ENCODE data around the gene DAPK1.

Gene DAPK1

GRCh38 chr9:87502391-87503221 lies 4.9 kb downstream of the DAPK1 start:
- H3K4me2 ChIP-seq (ENCODE audit: low read depth, low read length): no peak overlapping the region
- no peak overlapping the region for H3K4me3 ChIP-seq (ENCODE audit: low read length)
- H3K27me3 ChIP-seq (replicated peaks; ENCODE audit: insufficient read depth, low read length): no peaks in the 10 kb centered on the region
- no peaks in the 10 kb centered on the region for H3K9me3 ChIP-seq (replicated peaks; ENCODE audit: insufficient read depth, low read length)
- no peaks in the 10 kb centered on the region for H4K20me1 ChIP-seq (ENCODE audit: insufficient read depth, low read length)
- no peak overlapping the region for H2AFZ ChIP-seq (ENCODE audit: low read length)
- peaks cover 8% of the 10 kb centered on the region; the same call in 1 of the 2 replicates for H3K4me1 ChIP-seq (ENCODE audit: low read length)
- no peak overlapping the region for H3K27ac ChIP-seq (ENCODE audit: low read length)
- no peaks in the 10 kb centered on the region for H3K9me2 ChIP-seq (replicated peaks; ENCODE audit: insufficient read depth, low read length)
- H3K9ac ChIP-seq (ENCODE audit: low read length): no peak overlapping the region
- peaks cover 23% of the 10 kb centered on the region for H3F3A ChIP-seq (ENCODE audit: insufficient read depth, low read length)
- H3K36me3 ChIP-seq (replicated peaks; ENCODE audit: insufficient read depth, low read length): peaks cover 3% of the 10 kb centered on the region; the same call in 1 of the 2 replicates
- TF ChIP-seq EZH2 (optimal IDR thresholded peaks at IDR 0.05; ENCODE audit: low read depth, low read length) (no peak), CTCF (IDR thresholded peaks at IDR 0.05; ENCODE audit: low read length) (no peak), EZH2phosphoT487 (IDR thresholded peaks at IDR 0.05; ENCODE audit: low read length) (no peak)
- DNase-seq: no peak
- peaks cover 80% of the 10 kb centered on the region for H3K79me2 ChIP-seq (ENCODE audit: low read length)

GRCh38 chr9:87503430-87503829 lies 5.8 kb downstream of the DAPK1 start:
- no peak overlapping the region for H2AFZ ChIP-seq (ENCODE audit: low read length)
- no peaks in the 10 kb centered on the region for H3K9me3 ChIP-seq (replicated peaks; ENCODE audit: insufficient read depth, low read length)
- no peaks in the 10 kb centered on the region for H4K20me1 ChIP-seq (ENCODE audit: insufficient read depth, low read length)
- peaks cover 8% of the 10 kb centered on the region; the same call in 1 of the 2 replicates for H3K4me1 ChIP-seq (ENCODE audit: low read length)
- TF ChIP-seq CTCF (IDR thresholded peaks at IDR 0.05; ENCODE audit: low read length): no peak
- TF ChIP-seq EZH2 (optimal IDR thresholded peaks at IDR 0.05; ENCODE audit: low read depth, low read length): no peak
- TF ChIP-seq EZH2phosphoT487 (IDR thresholded peaks at IDR 0.05; ENCODE audit: low read length): no peak
- peaks cover 5% of the 10 kb centered on the region; the same call in 1 of the 2 replicates for H3K36me3 ChIP-seq (replicated peaks; ENCODE audit: insufficient read depth, low read length)
- H3K79me2 ChIP-seq (ENCODE audit: low read length): peaks cover 72% of the 10 kb centered on the region
- H3K4me2 ChIP-seq (ENCODE audit: low read depth, low read length): no peak overlapping the region
- H3K9me2 ChIP-seq (replicated peaks; ENCODE audit: insufficient read depth, low read length): no peaks in the 10 kb centered on the region
- H3F3A ChIP-seq (ENCODE audit: insufficient read depth, low read length): peaks cover 15% of the 10 kb centered on the region
- no peak overlapping the region for H3K4me3 ChIP-seq (ENCODE audit: low read length)
- no peaks in the 10 kb centered on the region for H3K27me3 ChIP-seq (replicated peaks; ENCODE audit: insufficient read depth, low read length)
- no peak overlapping the region for H3K27ac ChIP-seq (ENCODE audit: low read length)
- H3K9ac ChIP-seq (ENCODE audit: low read length): no peak overlapping the region
- DNase-seq: no peak

- Histone ChIP-seq H3K4me2 (ENCODE audit: low read depth, low read length) (no peak overlapping the region), H3K9me3 (replicated peaks; ENCODE audit: insufficient read depth, low read length) (no peaks in the 10 kb centered on the region), H3K4me3 (ENCODE audit: low read length) (no peak overlapping the region), H2AFZ (ENCODE audit: low read length) (no peak overlapping the region), H3K4me1 (ENCODE audit: low read length) (peaks cover 8% of the 10 kb centered on the region; the same call in 1 of the 2 replicates), H3K9ac (ENCODE audit: low read length) (no peak overlapping the region), H3K9me2 (replicated peaks; ENCODE audit: insufficient read depth, low read length) (no peaks in the 10 kb centered on the region), H3K27ac (ENCODE audit: low read length) (no peak overlapping the region), H3K79me2 (ENCODE audit: low read length) (peaks cover 67% of the 10 kb centered on the region), H3F3A (ENCODE audit: insufficient read depth, low read length) (peaks cover 10% of the 10 kb centered on the region), H3K27me3 (replicated peaks; ENCODE audit: insufficient read depth, low read length) (no peaks in the 10 kb centered on the region), H4K20me1 (ENCODE audit: insufficient read depth, low read length) (no peaks in the 10 kb centered on the region), H3K36me3 (replicated peaks; ENCODE audit: insufficient read depth, low read length) (peaks cover 5% of the 10 kb centered on the region; the same call in 1 of the 2 replicates)
- no peak for TF ChIP-seq EZH2 (optimal IDR thresholded peaks at IDR 0.05; ENCODE audit: low read depth, low read length)
- no peak for DNase-seq
Observed at GRCh38 chr9:87503927-87504326, 6.3 kb downstream of the DAPK1 start.

- peaks cover 8% of the 10 kb centered on the region; the same call in 1 of the 2 replicates for H3K4me1 ChIP-seq (ENCODE audit: low read length)
- no peak for TF ChIP-seq CTCF (IDR thresholded peaks at IDR 0.05; ENCODE audit: low read length)
- no peak for TF ChIP-seq EZH2phosphoT487 (IDR thresholded peaks at IDR 0.05; ENCODE audit: low read length)
- TF ChIP-seq EZH2 (optimal IDR thresholded peaks at IDR 0.05; ENCODE audit: low read depth, low read length): no peak
- DNase-seq: no peak
- H4K20me1 ChIP-seq (ENCODE audit: insufficient read depth, low read length): no peaks in the 10 kb centered on the region
- H2AFZ ChIP-seq (ENCODE audit: low read length): no peak overlapping the region
- no peaks in the 10 kb centered on the region for H3K27me3 ChIP-seq (replicated peaks; ENCODE audit: insufficient read depth, low read length)
- H3K36me3 ChIP-seq (replicated peaks; ENCODE audit: insufficient read depth, low read length): peaks cover 5% of the 10 kb centered on the region; the same call in 1 of the 2 replicates
- peaks cover 64% of the 10 kb centered on the region for H3K79me2 ChIP-seq (ENCODE audit: low read length)
- no peaks in the 10 kb centered on the region for H3K9me3 ChIP-seq (replicated peaks; ENCODE audit: insufficient read depth, low read length)
- no peak overlapping the region for H3K9ac ChIP-seq (ENCODE audit: low read length)
- H3K4me3 ChIP-seq (ENCODE audit: low read length): no peak overlapping the region
- no peaks in the 10 kb centered on the region for H3F3A ChIP-seq (ENCODE audit: insufficient read depth, low read length)
- no peaks in the 10 kb centered on the region for H3K9me2 ChIP-seq (replicated peaks; ENCODE audit: insufficient read depth, low read length)
- no peak overlapping the region for H3K27ac ChIP-seq (ENCODE audit: low read length)
- no peak overlapping the region for H3K4me2 ChIP-seq (ENCODE audit: low read depth, low read length)
Observed at GRCh38 chr9:87504938-87505337, 7.3 kb downstream of the DAPK1 start.
